ENCODE data around the gene GPER1.
A peak's percentile ranks its signal among the peaks of the same experiment; 100 is the strongest.

GPER1 gene

GRCh38 chr7:1054438-1054837 lies 33.5 kb upstream of the GPER1 start:
- DNase-seq = no peak

DNA sequence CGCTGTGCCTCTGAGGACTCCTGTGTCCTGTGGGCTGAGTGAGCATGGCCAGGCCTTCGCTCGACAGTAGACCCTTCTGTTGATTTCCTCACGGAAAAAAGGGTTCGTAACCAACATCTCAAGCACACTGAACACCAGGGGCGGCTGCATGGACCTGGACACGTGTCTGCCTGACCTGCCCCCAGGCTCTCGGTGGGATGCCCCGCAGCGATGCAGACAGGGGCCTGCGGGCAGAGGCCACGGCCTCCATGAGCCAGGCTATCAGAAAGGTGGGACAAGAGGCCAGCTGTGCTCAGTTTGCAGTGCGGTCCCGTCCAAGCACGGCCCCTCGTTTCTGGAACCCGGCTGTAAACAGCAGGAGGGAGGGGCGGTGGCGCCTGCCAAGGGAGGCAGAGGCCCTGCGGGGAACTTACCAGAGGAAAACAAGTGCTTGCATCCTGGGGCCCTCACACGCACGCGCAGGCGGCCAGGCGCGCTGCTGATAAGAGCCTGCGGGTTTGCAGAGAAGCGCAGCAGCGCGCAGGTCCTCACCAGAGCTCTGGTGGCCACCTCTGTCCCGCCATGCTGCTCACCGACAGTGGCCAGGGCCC lies 33.0 kb upstream of the GPER1 start:
- peak; percentile 31 for DNase-seq

DNA sequence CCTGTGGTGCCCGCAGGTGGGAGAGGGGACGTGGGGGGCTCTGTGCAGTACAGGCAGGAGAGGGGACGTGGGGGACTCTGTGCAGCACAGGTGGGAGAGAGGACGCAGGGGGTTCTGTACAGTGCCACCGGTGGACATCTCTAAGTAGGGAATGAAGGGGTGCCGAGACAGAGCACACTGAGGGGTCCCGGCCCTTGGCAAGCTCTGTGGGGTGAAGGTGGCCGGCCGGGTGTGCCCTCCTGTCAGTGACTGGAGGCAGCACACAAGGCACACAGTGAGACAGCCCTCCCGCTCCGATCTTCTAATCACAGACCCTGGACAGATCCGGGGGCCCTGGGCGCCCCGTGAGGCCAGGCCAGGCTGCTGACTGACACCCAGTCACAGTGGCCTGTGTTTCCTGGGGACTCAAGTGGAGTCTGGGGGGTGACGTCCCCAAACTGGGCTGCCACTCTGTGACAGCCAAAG lies 32.4 kb upstream of the GPER1 start:
- DNase-seq = no peak

DNA sequence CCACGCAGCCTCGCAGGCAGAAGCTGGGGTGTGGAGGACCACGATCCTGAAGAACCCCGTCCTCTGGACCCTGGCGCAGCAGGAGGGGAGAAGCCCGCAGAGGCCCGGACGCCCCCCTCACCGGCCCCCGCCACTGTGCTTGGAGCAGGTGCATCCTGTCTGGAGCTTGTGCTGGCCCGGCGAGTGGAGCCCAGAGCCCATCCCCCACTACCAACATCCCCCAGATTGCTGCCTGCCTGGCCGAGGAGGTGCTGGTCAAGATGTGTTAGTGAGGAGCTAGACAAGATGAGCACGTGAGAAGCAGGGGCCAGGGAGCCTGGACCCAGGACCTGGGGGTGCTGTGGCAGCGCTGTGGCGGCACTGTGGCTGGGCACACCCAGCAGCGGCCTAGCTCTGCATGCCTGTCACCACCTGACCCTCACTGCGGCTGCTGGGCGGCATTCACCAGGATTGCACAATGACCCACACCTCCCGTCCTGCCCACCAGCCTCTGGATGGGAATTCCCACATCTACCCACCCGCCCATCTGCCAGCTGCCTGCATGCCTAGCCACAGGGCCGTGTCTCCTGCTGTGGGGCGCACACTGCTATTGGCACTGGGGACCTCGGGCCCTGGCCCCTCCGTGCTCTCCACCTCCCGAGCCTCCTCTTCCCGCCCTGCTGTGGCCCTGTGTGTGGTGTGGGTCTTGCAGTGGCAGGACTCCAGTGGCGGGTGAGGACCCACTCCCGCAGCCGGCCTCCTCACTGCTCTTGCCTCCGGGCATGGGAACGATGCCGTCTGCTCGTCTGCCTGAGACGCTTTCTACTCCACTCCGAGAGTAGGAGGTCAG lies 31.7 kb upstream of the GPER1 start:
- DNase-seq = peak; percentile 6

DNA sequence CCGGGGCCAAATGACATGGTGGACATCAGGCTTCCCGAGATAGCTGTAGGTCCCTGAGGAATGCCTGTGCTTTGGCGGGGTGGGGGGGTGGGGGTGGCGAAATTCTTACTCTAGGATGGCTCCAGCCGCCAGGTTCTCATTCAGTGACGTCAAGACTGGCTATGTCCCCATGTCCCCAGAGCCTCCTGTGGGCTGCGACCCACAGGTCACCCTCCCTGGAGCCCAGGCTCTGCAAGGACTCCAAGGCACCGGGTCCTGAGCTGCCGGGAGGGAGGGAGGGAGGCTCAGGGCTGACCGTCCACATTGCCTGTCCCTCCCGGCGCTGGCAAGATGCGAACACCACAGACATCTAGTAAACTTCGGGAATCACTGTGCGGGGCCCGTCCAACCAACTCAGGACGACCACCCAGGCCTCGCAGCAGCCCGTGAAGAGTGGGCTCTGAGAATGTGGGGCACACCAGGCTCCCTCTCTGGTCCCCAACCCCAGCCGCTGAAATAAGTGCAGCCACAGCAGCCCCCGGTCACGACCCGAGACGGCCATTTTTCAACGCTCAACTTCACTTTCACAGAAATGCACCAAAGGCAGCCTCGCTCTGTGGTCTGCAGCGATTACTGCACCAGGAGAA lies 31.0 kb upstream of the GPER1 start:
- DNase-seq = no peak

- DNase-seq = no peak
Measured at GRCh38 chr7:1057416-1058291, 30.3 kb upstream of the GPER1 start.

DNA sequence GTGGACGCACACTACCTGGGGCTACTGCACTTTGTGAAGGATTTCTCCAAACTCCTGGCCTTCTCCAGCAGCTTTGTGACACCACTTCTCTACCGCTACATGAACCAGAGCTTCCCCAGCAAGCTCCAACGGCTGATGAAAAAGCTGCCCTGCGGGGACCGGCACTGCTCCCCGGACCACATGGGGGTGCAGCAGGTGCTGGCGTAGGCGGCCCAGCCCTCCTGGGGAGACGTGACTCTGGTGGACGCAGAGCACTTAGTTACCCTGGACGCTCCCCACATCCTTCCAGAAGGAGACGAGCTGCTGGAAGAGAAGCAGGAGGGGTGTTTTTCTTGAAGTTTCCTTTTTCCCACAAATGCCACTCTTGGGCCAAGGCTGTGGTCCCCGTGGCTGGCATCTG lies 29.6 kb upstream of the GPER1 start:
- no peak for DNase-seq

- DNase-seq = no peak
Measured at GRCh38 chr7:1058821-1059199, 29.1 kb upstream of the GPER1 start.

DNA sequence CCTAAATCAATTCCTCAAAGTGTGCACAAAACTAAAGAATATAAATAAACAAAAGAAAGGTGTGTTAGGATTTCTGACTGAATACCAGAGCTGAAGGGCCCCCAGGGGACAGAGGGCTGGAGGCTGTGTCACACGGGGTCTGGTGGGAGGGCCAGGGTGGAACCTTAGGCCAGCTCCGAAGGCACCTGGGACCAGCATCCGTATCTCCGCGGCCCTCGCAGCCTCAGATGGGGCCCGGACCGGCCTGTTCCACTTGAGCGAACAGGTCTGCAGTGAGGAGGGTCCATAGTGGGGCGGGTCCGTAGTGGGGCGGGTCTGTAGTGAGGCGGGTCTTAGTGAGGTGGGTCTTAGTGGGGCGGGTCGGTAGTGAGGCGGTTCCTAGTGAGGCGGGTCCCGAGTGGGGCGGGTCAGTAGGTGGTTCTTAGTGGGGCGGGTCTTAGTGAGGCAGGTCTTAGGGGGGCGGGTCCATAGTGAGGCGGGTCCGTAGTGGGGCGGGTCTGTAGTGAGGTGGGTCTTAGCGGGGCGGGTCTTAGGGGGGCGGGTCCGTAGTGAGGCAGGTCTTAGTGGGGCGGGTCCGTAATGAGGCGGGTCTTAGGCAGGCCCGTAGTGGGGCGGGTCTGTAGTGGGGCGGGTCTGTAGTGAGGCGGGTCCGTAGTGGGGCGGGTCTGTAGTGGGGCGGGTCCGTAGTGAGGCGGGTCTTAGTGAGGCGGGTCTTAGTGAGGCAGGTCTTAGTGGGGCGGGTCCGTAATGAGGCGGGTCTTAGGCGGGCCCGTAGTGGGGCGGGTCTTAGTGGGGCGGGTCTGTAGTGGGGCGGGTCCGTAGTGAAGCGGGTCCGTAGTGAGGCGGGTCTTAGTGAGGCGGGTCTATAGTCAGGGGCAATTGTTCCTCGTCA lies 28.5 kb upstream of the GPER1 start:
- no peak for DNase-seq

GRCh38 chr7:1060315-1061072 lies 27.4 kb upstream of the GPER1 start:
- DNase-seq = no peak

- DNase-seq = no peak
Measured at GRCh38 chr7:1061180-1061579, 26.7 kb upstream of the GPER1 start.

GRCh38 chr7:1062296-1063294 lies 25.3 kb upstream of the GPER1 start:
- no peak for DNase-seq

GRCh38 chr7:1063361-1063760 lies 24.6 kb upstream of the GPER1 start:
- DNase-seq = no peak

DNA sequence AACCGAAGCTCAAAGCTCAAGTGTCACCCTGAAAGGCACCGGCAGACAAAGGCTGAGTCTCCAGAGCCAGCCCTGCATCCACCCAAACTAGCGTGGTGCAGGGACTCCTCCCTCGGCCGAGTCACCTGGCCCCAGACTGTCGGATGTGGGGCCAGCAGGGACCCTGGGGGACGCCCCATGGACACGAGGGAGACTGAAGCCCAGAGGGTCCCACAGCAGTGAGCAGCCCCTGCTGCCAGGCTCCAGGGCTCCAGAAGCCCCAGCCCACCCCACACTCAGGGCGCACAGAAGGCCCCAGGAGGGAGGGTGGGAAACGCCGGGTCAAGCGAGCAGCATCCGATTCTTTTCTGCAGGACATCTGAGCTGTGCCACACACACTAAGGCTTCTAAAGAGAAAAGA lies 23.3 kb upstream of the GPER1 start:
- DNase-seq = no peak

GRCh38 chr7:1065263-1065584 lies 22.7 kb upstream of the GPER1 start:
- no peak for DNase-seq

- peak; percentile 57 for DNase-seq
Measured at GRCh38 chr7:1065585-1066241, 22.2 kb upstream of the GPER1 start.

GRCh38 chr7:1066242-1066588 lies 21.7 kb upstream of the GPER1 start:
- no peak for DNase-seq

GRCh38 chr7:1068013-1068412 lies 19.9 kb upstream of the GPER1 start:
- DNase-seq = no peak

GRCh38 chr7:1068619-1069018 lies 19.3 kb upstream of the GPER1 start:
- DNase-seq = no peak

GRCh38 chr7:1070544-1071011 lies 17.3 kb upstream of the GPER1 start:
- no peak for DNase-seq
